HepG2 (cell line): ENCODE data around the gene RBP3. TPM values are rescaled to one million over a fixed set of nuclear protein-coding genes. Genes with fewer than 3 reads are reported as not detected.

Experiments
- ATAC-seq: fragments of 200-7000 bp; cut with Tn5 transposase; 3 replicates; pipeline ENCODE4 v1.9.1; 2020; ENCODE audit warnings: mild to moderate bottlenecking, moderate library complexity
- BruUV-seq: library from RNA; stranded (reverse); fragments of 400-500 nt; replicated peaks from 2 replicates; lab custom pipeline; 2021; lab: Mats Ljungman, UMichigan
- CTCF ChIA-PET: fragments of 300-600 bp; formaldehyde crosslinking; extraction: SDS; loops from one replicate; lab custom pipeline; 2021; ENCODE audit warnings: low total read pairs, inconsistent platforms, low intra/inter-chr PET ratio; lab: Yijun Ruan, JAX
- POLR2A ChIA-PET: fragments of 350-600 bp; sonication (Branson Sonifier 250); formaldehyde crosslinking; loops from one replicate; lab custom pipeline; 2020; ENCODE audit warnings: antibody characterized with exemption, inconsistent platforms; lab: Yijun Ruan, JAX
- DNase-seq: peaks from one replicate; pipeline ENCODE4 v3.0.0-alpha.2; 2015; ENCODE audit warnings: low spot score
- FAIRE-seq: peaks from 3 replicates; lab custom pipeline; 2011; peaks lifted over from hg19 to GRCh38; lab: Jason Lieb, UNC
- H2AFZ ChIP-seq: one replicate; pipeline ENCODE4 v1.6.1; 2011; ENCODE audit warnings: low read length, inconsistent platforms
- H3K27ac ChIP-seq: fragments of 300-600 bp; 3 replicates; pipeline ENCODE4 v1.8.0; 2011; ENCODE audit warnings: mixed run types, mild to moderate bottlenecking, mixed read lengths, low read length, inconsistent platforms; ENCODE audit not compliant: insufficient read depth; ENCODE audit errors: extremely low read length
- H3K27me3 ChIP-seq, 2 experiments: fragments of 200-600 bp in 1 of 2; 2 replicates in 1 of 2; 3 replicates in 1 of 2; pipeline versions ENCODE4 v1.6.0 to v1.8.0; 2011; ENCODE audit warnings: low read length in 2 of 2, mild to moderate bottlenecking in 2 of 2, moderate library complexity in 2 of 2, inconsistent platforms in 1 of 2; ENCODE audit not compliant: insufficient read depth in 2 of 2, control insufficient read depth in 1 of 2
- H3K36me3 ChIP-seq, 2 experiments: fragments of 200-600 bp in 1 of 2; replicated peaks in 1 of 2; 2 replicates in 1 of 2; 3 replicates in 1 of 2; pipeline versions ENCODE4 v1.5.1 to v1.8.0; 2011; ENCODE audit warnings: low read length in 2 of 2, inconsistent platforms in 1 of 2; ENCODE audit not compliant: insufficient read depth in 2 of 2, control insufficient read depth in 1 of 2
- H3K4me1 ChIP-seq: 2 replicates; pipeline ENCODE4 v1.5.1; 2012; ENCODE audit warnings: low read length, inconsistent platforms; ENCODE audit not compliant: insufficient read depth
- H3K4me2 ChIP-seq: 2 replicates; pipeline ENCODE4 v1.6.0; 2011; ENCODE audit warnings: low read depth, low read length, inconsistent platforms
- H3K4me3 ChIP-seq, 3 experiments: fragments of 200-600 bp in 1 of 3; sonication (generic), shearing (Covaris generic) in 1 of 3; replicated peaks in 1 of 3; 2 replicates each; pipeline ENCODE4 v1.5.1; 2011 to 2016; ENCODE audit warnings: low read length in 3 of 3, inconsistent platforms in 2 of 3, low read depth in 2 of 3, mild to moderate bottlenecking in 2 of 3, control low read depth in 1 of 3, mixed read lengths in 1 of 3; ENCODE audit not compliant: insufficient read depth in 1 of 3
- H3K79me2 ChIP-seq: one replicate; pipeline ENCODE4 v1.6.1; 2011; ENCODE audit warnings: low read length, inconsistent platforms; ENCODE audit not compliant: insufficient read depth
- H3K9ac ChIP-seq: 2 replicates; pipeline ENCODE4 v1.6.0; 2011; ENCODE audit warnings: mild to moderate bottlenecking, low read depth, low read length, inconsistent platforms; ENCODE audit not compliant: insufficient read depth
- H3K9me3 ChIP-seq: 2 replicates; pipeline ENCODE4 v1.5.1; 2012; ENCODE audit warnings: mild to moderate bottlenecking, low read length
- H4K20me1 ChIP-seq: 2 replicates; pipeline ENCODE4 v1.6.0; 2011; ENCODE audit warnings: inconsistent platforms, mild to moderate bottlenecking, low read length, moderate library complexity; ENCODE audit not compliant: insufficient read depth
- ATF7 ChIP-seq, 2 experiments: fragments of 450-650 bp in 1 of 2; sonication (generic) in 1 of 2; formaldehyde crosslinking in 1 of 2; IDR thresholded peaks; 2 replicates each; pipeline versions ENCODE4 v1.4.0 to v1.6.1; 2016 to 2020; ENCODE audit warnings: antibody characterized with exemption in 1 of 2, mild to moderate bottlenecking in 1 of 2, missing genetic modification reagents in 1 of 2
- HNF4A ChIP-seq: sonication (generic); formaldehyde crosslinking; IDR thresholded peaks from 2 replicates; pipeline ENCODE4 v1.4.0; 2020; ENCODE audit warnings: missing genetic modification reagents
- MEF2D ChIP-seq: sonication (generic); formaldehyde crosslinking; IDR thresholded peaks from 2 replicates; pipeline ENCODE4 v1.5.1; 2020; ENCODE audit warnings: mild to moderate bottlenecking, missing genetic modification reagents
- NCOR1 ChIP-seq: fragments of 200-600 bp; sonication (generic); IDR thresholded peaks from 2 replicates; pipeline ENCODE4 v1.7.0; 2017; ENCODE audit warnings: antibody characterized with exemption, low read length, borderline replicate concordance
- RARA ChIP-seq: IDR thresholded peaks from 2 replicates; pipeline ENCODE4 v1.6.1; 2016; ENCODE audit warnings: missing genetic modification reagents, missing compliant biosample characterization
- SMC3 ChIP-seq: IDR thresholded peaks from 2 replicates; pipeline ENCODE4 v1.6.1; 2011; ENCODE audit warnings: low read length, improper control_type of control experiment
- TFDP1 ChIP-seq: IDR thresholded peaks from 2 replicates; pipeline ENCODE4 v1.6.1; 2016; ENCODE audit warnings: missing compliant biosample characterization, missing genetic modification reagents, borderline replicate concordance
- ZBTB3 ChIP-seq: sonication (generic); formaldehyde crosslinking; IDR thresholded peaks from 2 replicates; pipeline ENCODE4 v1.4.0; 2020; ENCODE audit warnings: low read depth, mild to moderate bottlenecking, moderate library complexity, missing genetic modification reagents, borderline replicate concordance
- ZNF337 ChIP-seq: sonication (generic); formaldehyde crosslinking; IDR thresholded peaks from 2 replicates; pipeline ENCODE4 v1.5.1; 2020; ENCODE audit warnings: missing genetic modification reagents, low read depth, mild to moderate bottlenecking, borderline replicate concordance
- WGBS: methylation state at CpG from one replicate; pipeline ENCODE4 v1.1.6; 2017; ENCODE audit warnings: low lambda C conversion rate; 5-methylcytosine and 5-hydroxymethylcytosine counted together
- in situ Hi-C: cut with HindIII; loops from 2 replicates; pipeline ENCODE4 v1.10.0; 2017; ENCODE audit warnings: low pct_unique_long_range_greater_than_20kb; ENCODE audit not compliant: extremely low pct_ligation_motif_present
- intact Hi-C: fragments of 100-400 bp; cut with micrococcal nuclease; formaldehyde crosslinking; loops from one replicate; pipeline ENCODE4 v1.10.0; 2022; ENCODE audit not compliant: unreplicated experiment
- polyA plus RNA-seq, 8 experiments: library from polyadenylated mRNA; depleted of rRNA in 3 of 8; stranded (reverse) in 7 of 8; unstranded in 1 of 8; fragments of >200 nt; fragmentation: Illumina TruSeq in 4 of 8; extraction: Trizol in 4 of 8; gene quantifications; 2 replicates each; pipeline versions ENCODE4 v1.2.1 to v1.2.3, GENCODE V29; 2011 to 2016; ENCODE audit warnings: low read depth in 4 of 8, missing spikeins in 1 of 8, mixed read lengths in 1 of 8; ENCODE audit not compliant: insufficient read depth in 1 of 8
- total RNA-seq, 5 experiments: library from RNA; depleted of rRNA; stranded (reverse); fragments of >200 nt; fragmentation: Illumina TruSeq; extraction: Trizol; gene quantifications; 2 replicates each; pipeline ENCODE4 v1.2.3, GENCODE V29; 2016; ENCODE audit warnings: low read depth in 1 of 5

RBP3 gene
- total and polyA plus RNA-seq, 2 of the 13 experiments (the other 11 are each of a cell fraction or from before 2014, with no cell fraction given), result not detected

- no peaks in the 10 kb centered on the region for H4K20me1 ChIP-seq
- FAIRE-seq (no peak), ATAC-seq (peak; percentile 48; the same call in 1 of the 3 replicates), DNase-seq (no peak)
- no peaks in the 10 kb centered on the region for H3K9me3 ChIP-seq
- ChIA-PET POLR2A (no interaction called here), CTCF (no interaction called here)
- no peak overlapping the region for H3K4me3 ChIP-seq
- H3K79me2 ChIP-seq, result no peaks in the 10 kb centered on the region
- intact Hi-C loops (no loop called here), in situ Hi-C loops (no loop called here)
- no peak overlapping the region for H3K4me2 ChIP-seq
- peaks cover 10% of the 10 kb centered on the region; the same call in 1 of the 2 replicates for H3K4me1 ChIP-seq
- no peak overlapping the region for H3K27ac ChIP-seq
- WGBS, result 4% methylated on average over 3 of the region's 3 CpGs
- no peak overlapping the region for H2AFZ ChIP-seq
- no TSS peak for BruUV-seq
- peak; percentile 35; the same call in 1 of the 2 replicates for TF ChIP-seq NCOR1
- TF ChIP-seq ZNF337 (CRISPR knock-in tag), result no peak
- peak; percentile 40; the same call in 1 of the 2 replicates for TF ChIP-seq RARA (CRISPR knock-in tag)
- TF ChIP-seq HNF4A (CRISPR knock-in tag), result peak; percentile 44
- no peak overlapping the region for H3K9ac ChIP-seq
- peaks cover 0 to 4% of the 10 kb centered on the region in 2 experiments; a peak in 2 of 5 replicates for H3K27me3 ChIP-seq
- no peaks in the 10 kb centered on the region for H3K36me3 ChIP-seq
These were observed 15.6 kb downstream of the RBP3 start for GRCh38 chr10:47363781-47364180.

GRCh38 chr10:47364366-47364765 lies 16.2 kb downstream of the RBP3 start:
- no peak overlapping the region for H3K27ac ChIP-seq
- ChIA-PET POLR2A (no interaction called here), CTCF (no interaction called here)
- H3K79me2 ChIP-seq, result no peaks in the 10 kb centered on the region
- no peaks in the 10 kb centered on the region for H3K9me3 ChIP-seq
- H3K27me3 ChIP-seq, result peaks cover 0 to 4% of the 10 kb centered on the region in 2 experiments; a peak in 3 of 5 replicates
- H3K4me3 ChIP-seq, result no peak overlapping the region
- no peak for ATAC-seq
- DNase-seq, result no peak
- peaks cover 10% of the 10 kb centered on the region; the same call in 1 of the 2 replicates for H3K4me1 ChIP-seq
- WGBS, result 34% methylated on average over 3 of the region's 4 CpGs
- in situ Hi-C loops (no loop called here), intact Hi-C loops (no loop called here)
- H3K36me3 ChIP-seq, result no peaks in the 10 kb centered on the region
- no peaks in the 10 kb centered on the region for H4K20me1 ChIP-seq
- BruUV-seq, result no TSS peak
- no peak for TF ChIP-seq SMC3
- TF ChIP-seq ZBTB3 (CRISPR knock-in tag), result no peak
- TF ChIP-seq TFDP1 (CRISPR knock-in tag), result no peak
- no peak for TF ChIP-seq MEF2D
- no peak for TF ChIP-seq ATF7 (IDR thresholded peaks at IDR 0.05)
- no peak for TF ChIP-seq ATF7 (CRISPR knock-in tag; IDR thresholded peaks at IDR 0.05)
- H3K4me2 ChIP-seq, result no peak overlapping the region
- H3K9ac ChIP-seq, result no peak overlapping the region
- FAIRE-seq, result no peak
- H2AFZ ChIP-seq, result no peak overlapping the region
